Stimulated activated naive CD8-positive, alpha-beta T cell treated with anti-CD3 and anti-CD28 coated beads, Interleukin-15, Interleukin-2, amounts not matched to agents 100 ng/mL and 50 ng/mL, for 24 hours (primary cell): ENCODE results near the gene MYO1F.

Experiments used
- H3K27ac Mint-ChIP-seq: one replicate; pipeline ENCODE4 v1.8.0; 2021; ENCODE audit warnings: mild to moderate bottlenecking, mixed read lengths
- H3K27me3 Mint-ChIP-seq: one replicate; pipeline ENCODE4 v1.8.0; 2021; ENCODE audit warnings: mixed read lengths
- H3K36me3 Mint-ChIP-seq: one replicate; pipeline ENCODE4 v1.8.0; 2021; ENCODE audit warnings: low read depth, mixed read lengths
- H3K4me1 Mint-ChIP-seq: one replicate; pipeline ENCODE4 v1.8.0; 2021; ENCODE audit warnings: low read depth, mixed read lengths
- H3K4me3 Mint-ChIP-seq: one replicate; pipeline ENCODE4 v1.8.0; 2021; ENCODE audit warnings: mild to moderate bottlenecking, mixed read lengths
- H3K9me3 Mint-ChIP-seq: one replicate; pipeline ENCODE4 v1.8.0; 2021; ENCODE audit warnings: mixed read lengths

Gene MYO1F

GRCh38 chr19:8488365-8488764 is 88.9 kb downstream of the MYO1F start:
- no peaks in the 10 kb centered on the region for H3K9me3 Mint-ChIP-seq
- peaks cover 37% of the 10 kb centered on the region for H3K4me1 Mint-ChIP-seq
- peaks cover 52% of the 10 kb centered on the region for H3K36me3 Mint-ChIP-seq
- H3K4me3 Mint-ChIP-seq: no peak overlapping the region
- peak overlapping the region; percentile 95 for H3K27ac Mint-ChIP-seq
- H3K27me3 Mint-ChIP-seq: no peaks in the 10 kb centered on the region

DNA sequence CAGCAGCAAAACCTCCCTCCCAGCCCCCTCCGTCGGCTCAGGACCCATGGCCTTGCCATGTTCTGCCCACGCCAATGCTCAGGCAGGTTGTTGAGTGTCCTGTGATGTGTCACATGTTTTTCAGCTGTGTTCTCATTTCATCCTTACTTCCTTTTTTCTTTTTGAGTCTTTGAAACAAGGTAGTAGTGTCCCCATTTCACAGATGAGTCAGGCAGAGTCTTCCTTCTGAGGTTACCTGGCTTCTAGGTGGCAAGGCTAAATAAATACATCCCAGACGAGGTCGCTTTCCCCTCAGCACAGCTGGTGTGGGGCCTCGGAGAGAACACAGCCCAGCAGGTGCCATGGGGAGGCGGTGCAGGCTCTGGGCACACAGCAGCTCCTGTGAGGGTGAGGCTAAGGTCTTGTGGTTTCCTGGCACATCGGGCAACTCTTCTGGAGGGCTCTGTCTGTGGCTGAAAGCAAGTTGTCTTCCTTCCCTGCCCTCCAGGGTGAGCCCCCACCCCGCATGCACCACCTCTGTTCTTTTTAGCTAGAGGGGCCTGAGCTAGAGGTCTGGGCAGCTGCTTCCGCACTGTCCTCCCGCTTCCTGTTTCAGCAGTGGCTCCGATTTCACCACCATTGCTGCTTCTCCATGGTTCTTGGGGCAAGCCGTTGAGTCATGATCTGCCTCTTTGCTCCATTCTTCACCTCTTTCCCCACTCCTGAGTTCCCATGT is 89.9 kb downstream of the MYO1F start:
- H3K4me1 Mint-ChIP-seq: peaks cover 45% of the 10 kb centered on the region
- H3K27me3 Mint-ChIP-seq: no peaks in the 10 kb centered on the region
- H3K9me3 Mint-ChIP-seq: no peaks in the 10 kb centered on the region
- H3K4me3 Mint-ChIP-seq: peak overlapping the region; percentile 33
- H3K36me3 Mint-ChIP-seq: peaks cover 63% of the 10 kb centered on the region
- H3K27ac Mint-ChIP-seq: peak overlapping the region; percentile 95

GRCh38 chr19:8486661-8487136 is 90.5 kb downstream of the MYO1F start:
- Mint-ChIP-seq H3K27me3 (no peaks in the 10 kb centered on the region), H3K9me3 (no peaks in the 10 kb centered on the region), H3K4me1 (peaks cover 51% of the 10 kb centered on the region), H3K36me3 (peaks cover 67% of the 10 kb centered on the region), H3K27ac (peak overlapping the region; percentile 95), H3K4me3 (peak overlapping the region; percentile 33)

DNA sequence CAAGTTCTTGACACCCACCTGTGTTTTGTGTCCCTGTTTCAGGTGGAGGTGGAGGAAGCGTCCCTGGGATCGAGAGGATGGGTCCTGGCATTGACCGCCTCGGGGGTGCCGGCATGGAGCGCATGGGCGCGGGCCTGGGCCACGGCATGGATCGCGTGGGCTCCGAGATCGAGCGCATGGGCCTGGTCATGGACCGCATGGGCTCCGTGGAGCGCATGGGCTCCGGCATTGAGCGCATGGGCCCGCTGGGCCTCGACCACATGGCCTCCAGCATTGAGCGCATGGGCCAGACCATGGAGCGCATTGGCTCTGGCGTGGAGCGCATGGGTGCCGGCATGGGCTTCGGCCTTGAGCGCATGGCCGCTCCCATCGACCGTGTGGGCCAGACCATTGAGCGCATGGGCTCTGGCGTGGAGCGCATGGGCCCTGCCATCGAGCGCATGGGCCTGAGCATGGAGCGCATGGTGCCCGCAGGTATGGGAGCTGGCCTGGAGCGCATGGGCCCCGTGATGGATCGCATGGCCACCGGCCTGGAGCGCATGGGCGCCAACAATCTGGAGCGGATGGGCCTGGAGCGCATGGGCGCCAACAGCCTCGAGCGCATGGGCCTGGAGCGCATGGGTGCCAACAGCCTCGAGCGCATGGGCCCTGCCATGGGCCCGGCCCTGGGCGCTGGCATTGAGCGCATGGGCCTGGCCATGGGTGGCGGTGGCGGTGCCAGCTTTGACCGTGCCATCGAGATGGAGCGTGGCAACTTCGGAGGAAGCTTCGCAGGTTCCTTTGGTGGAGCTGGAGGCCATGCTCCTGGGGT is 91.5 kb downstream of the MYO1F start:
- Mint-ChIP-seq H3K27me3 (no peaks in the 10 kb centered on the region), H3K36me3 (peaks cover 76% of the 10 kb centered on the region), H3K9me3 (no peaks in the 10 kb centered on the region), H3K4me3 (no peak overlapping the region), H3K4me1 (peaks cover 60% of the 10 kb centered on the region), H3K27ac (peak overlapping the region; percentile 95)

GRCh38 chr19:8484331-8484894 is 92.8 kb downstream of the MYO1F start:
- no peak overlapping the region for H3K4me3 Mint-ChIP-seq
- H3K27ac Mint-ChIP-seq: no peak overlapping the region
- no peaks in the 10 kb centered on the region for H3K9me3 Mint-ChIP-seq
- H3K4me1 Mint-ChIP-seq: peaks cover 68% of the 10 kb centered on the region
- peaks cover 80% of the 10 kb centered on the region for H3K36me3 Mint-ChIP-seq
- no peaks in the 10 kb centered on the region for H3K27me3 Mint-ChIP-seq

DNA sequence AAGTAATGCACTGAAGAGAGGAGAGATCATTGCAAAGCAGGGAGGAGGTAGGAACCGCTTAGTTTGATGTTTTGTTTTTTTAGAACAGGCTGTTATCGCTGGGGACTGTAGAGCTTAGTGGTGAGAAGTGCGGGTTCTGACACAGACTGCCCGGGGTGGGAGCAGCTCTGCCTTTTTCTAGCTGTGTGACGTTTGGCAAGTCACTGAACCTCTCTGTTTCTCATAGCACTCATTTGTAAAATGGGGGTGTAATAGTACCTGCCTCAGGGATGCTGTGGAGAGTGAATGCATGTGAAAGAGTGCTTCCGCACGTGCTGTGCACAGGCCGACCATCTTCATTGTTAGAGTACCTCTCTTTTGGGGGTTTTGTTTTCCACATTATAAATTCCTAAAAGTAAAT is 94.1 kb downstream of the MYO1F start:
- Mint-ChIP-seq H3K27ac (peak overlapping the region; percentile 54), H3K4me1 (peaks cover 75% of the 10 kb centered on the region), H3K4me3 (no peak overlapping the region), H3K27me3 (no peaks in the 10 kb centered on the region), H3K36me3 (peaks cover 83% of the 10 kb centered on the region), H3K9me3 (no peaks in the 10 kb centered on the region)

DNA sequence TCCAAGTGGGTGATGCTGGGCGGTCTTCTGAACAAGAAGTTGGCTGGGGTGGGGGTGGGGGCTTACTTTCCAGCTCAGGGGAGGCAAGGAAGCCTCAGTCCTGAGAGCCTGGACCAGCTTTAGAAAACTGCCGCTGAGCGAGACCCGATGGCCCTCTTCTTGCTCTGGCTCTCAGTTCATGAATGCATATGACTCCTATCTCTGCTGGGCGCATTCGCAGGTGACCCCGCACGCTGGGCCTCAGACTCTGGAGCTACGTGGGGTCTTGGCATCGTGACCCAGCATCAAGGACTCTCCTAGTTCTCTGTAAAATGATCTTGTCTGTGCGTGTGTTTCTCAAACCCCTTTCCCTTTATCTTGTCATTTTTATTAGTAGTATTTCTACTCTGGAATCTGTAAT is 94.5 kb downstream of the MYO1F start:
- Mint-ChIP-seq H3K27ac (peak overlapping the region; percentile 54), H3K36me3 (peaks cover 83% of the 10 kb centered on the region)

GRCh38 chr19:8481616-8482015 is 95.6 kb downstream of the MYO1F start:
- H3K27me3 Mint-ChIP-seq: no peaks in the 10 kb centered on the region
- H3K9me3 Mint-ChIP-seq: no peaks in the 10 kb centered on the region
- H3K4me1 Mint-ChIP-seq: peaks cover 74% of the 10 kb centered on the region
- peaks cover 81% of the 10 kb centered on the region for H3K36me3 Mint-ChIP-seq
- H3K4me3 Mint-ChIP-seq: peak overlapping the region; percentile 41
- peak overlapping the region; percentile 81 for H3K27ac Mint-ChIP-seq

More for the DNA sequence above, 94.5 kb downstream of the MYO1F start:
- Mint-ChIP-seq H3K4me3 (no peak overlapping the region), H3K9me3 (no peaks in the 10 kb centered on the region), H3K27me3 (no peaks in the 10 kb centered on the region), H3K4me1 (peaks cover 75% of the 10 kb centered on the region)

DNA sequence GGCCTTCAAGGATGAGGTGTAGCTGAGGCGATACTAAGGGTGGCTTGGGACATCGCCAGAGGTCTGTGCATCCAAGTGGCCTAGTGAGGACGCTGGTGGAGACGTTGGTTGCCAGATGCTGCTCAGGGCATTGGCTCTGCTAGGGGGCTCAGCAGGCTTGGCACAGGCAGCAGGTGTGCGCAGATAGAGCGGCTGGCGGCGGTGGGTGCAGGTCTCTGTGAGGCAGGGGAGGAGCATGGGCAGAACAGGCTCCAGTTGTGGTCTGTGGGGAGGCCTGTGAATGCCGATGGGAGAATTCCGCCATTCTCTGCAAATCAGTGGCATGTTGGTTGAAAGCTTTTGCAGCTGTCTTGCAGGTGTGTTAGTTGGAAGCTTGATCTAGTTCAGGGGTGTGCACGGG is 96.0 kb downstream of the MYO1F start:
- peak overlapping the region; percentile 81 for H3K27ac Mint-ChIP-seq
- no peaks in the 10 kb centered on the region for H3K9me3 Mint-ChIP-seq
- no peaks in the 10 kb centered on the region for H3K27me3 Mint-ChIP-seq
- H3K36me3 Mint-ChIP-seq: peaks cover 79% of the 10 kb centered on the region
- peak overlapping the region; percentile 41 for H3K4me3 Mint-ChIP-seq
- peaks cover 74% of the 10 kb centered on the region for H3K4me1 Mint-ChIP-seq

GRCh38 chr19:8478598-8478997 is 98.6 kb downstream of the MYO1F start:
- peak overlapping the region; percentile 83 for H3K27ac Mint-ChIP-seq
- H3K4me3 Mint-ChIP-seq: peak overlapping the region; percentile 4
- H3K27me3 Mint-ChIP-seq: no peaks in the 10 kb centered on the region
- H3K4me1 Mint-ChIP-seq: peaks cover 85% of the 10 kb centered on the region
- no peaks in the 10 kb centered on the region for H3K9me3 Mint-ChIP-seq
- H3K36me3 Mint-ChIP-seq: peaks cover 83% of the 10 kb centered on the region

- H3K36me3 Mint-ChIP-seq: peaks cover 83% of the 10 kb centered on the region
- H3K27me3 Mint-ChIP-seq: no peaks in the 10 kb centered on the region
- peak overlapping the region; percentile 81 for H3K27ac Mint-ChIP-seq
- H3K4me1 Mint-ChIP-seq: peaks cover 86% of the 10 kb centered on the region
- peak overlapping the region; percentile 42 for H3K4me3 Mint-ChIP-seq
- no peaks in the 10 kb centered on the region for H3K9me3 Mint-ChIP-seq
Observed at GRCh38 chr19:8477889-8478288, 99.4 kb downstream of the MYO1F start.

DNA sequence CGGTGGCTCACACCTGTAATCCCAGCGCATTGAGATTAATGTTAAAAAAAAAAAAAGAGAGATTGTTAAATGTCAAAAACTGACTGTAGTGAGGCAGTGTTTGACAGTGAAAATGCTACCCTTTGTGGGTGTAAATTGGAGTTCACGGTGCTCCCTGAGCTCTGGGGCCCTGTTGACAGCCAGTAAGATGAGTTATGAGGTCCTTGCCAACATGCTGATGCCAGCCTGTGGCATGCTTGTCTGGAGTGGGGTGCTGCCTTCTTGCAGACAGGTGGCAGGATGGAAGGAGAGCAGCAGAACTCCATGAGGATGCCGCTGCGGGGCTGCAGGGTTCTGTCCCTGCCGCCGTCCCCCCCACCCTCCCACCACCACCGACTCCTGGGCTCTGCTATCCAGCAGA is 100.7 kb downstream of the MYO1F start:
- Mint-ChIP-seq H3K27ac (no peak overlapping the region), H3K9me3 (no peaks in the 10 kb centered on the region), H3K4me3 (no peak overlapping the region), H3K36me3 (peaks cover 81% of the 10 kb centered on the region), H3K4me1 (peaks cover 76% of the 10 kb centered on the region), H3K27me3 (no peaks in the 10 kb centered on the region)

- H3K27ac Mint-ChIP-seq: no peak overlapping the region
- no peaks in the 10 kb centered on the region for H3K9me3 Mint-ChIP-seq
- peaks cover 86% of the 10 kb centered on the region for H3K36me3 Mint-ChIP-seq
- no peak overlapping the region for H3K4me3 Mint-ChIP-seq
- H3K4me1 Mint-ChIP-seq: peaks cover 61% of the 10 kb centered on the region
- H3K27me3 Mint-ChIP-seq: no peaks in the 10 kb centered on the region
Observed at GRCh38 chr19:8475005-8475404, 102.2 kb downstream of the MYO1F start.

DNA sequence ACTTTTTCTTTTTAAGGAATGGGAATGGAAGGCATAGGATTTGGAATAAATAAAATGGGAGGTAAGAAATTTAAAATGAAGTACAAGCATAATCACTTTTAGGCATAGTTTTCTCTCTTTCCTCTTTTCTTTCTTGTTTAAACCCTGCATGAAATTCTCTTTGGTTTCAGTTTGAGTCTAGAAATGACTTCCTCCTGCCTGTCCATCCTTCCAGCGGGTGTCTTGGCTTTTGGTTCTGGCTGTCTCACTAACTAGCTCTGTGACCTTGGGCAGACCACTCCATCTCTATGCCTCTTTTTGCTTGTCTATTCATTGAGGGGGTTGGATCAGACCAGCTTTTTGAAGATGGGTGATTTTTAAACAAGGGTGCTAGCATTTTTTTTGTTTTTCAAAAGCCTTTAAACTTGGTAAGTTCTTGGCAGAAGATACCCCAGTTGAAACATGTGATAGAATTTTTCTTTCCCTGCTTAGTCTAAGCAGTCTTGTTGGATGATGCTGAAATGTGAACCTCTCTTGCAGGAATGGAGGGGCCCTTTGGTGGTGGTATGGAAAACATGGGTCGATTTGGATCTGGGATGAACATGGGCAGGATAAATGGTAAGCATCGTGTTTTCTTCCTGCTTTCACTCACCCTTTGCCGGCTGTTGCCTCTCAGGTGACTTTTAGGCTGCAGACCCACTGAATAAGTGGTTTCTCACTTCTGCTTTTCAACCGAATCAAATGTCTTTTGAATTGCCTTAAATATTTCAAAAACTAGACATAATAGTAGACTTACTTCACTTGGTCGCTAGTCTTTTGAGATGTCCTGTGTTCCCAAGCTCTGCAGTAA is 103.4 kb downstream of the MYO1F start:
- no peaks in the 10 kb centered on the region for H3K27me3 Mint-ChIP-seq
- peak overlapping the region; percentile 37 for H3K27ac Mint-ChIP-seq
- H3K4me3 Mint-ChIP-seq: peak overlapping the region; percentile 4
- peaks cover 55% of the 10 kb centered on the region for H3K4me1 Mint-ChIP-seq
- peaks cover 90% of the 10 kb centered on the region for H3K36me3 Mint-ChIP-seq
- no peaks in the 10 kb centered on the region for H3K9me3 Mint-ChIP-seq
